ENCODE data around the gene NEDD9.

NEDD9 gene

DNA sequence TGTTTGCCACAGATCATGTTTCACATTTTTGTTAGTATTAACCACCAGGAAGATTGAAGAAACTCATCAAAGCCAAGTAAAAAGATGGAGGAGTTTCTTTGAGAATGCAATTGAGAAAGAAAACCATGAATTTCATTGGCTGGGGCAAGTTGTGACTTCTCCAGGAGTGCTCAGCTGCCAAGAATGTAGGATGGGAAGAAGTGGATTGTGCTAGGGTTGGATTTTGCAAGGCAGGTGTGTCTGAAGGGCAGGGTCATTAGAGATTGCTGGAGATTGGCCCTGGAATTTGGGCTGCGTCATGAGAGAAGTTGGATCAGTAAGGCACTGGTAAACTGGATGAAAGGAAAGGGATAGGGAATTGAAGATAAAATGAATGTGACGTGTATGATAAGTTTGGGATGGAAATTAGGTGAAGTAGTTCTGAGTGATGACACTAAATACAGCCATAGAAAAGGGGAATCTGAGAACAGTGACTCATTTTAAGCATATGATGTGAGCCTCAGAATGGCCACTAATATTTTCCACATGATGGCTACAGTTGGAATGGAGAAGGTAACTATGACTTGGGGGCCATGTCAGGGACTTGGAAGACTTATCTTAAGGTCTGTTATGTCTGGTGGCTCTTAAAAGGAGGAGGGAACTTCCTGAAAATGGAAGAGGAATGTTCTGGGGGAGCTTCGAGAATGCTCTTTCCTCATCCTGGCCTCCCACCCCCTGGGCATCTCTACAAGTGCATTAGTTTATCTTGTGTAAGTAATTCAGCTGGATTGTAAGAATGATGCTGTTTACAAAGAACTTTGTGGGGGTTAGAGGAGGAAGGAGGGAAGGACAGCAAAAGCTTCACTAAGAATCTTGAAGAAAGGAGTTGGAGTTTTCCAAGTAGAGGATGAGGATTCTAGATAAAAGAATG, 93.2 kb downstream of the NEDD9 start:
- DNase-seq = peak; percentile 63

- DNase-seq = no peak
These were observed 95.7 kb downstream of the NEDD9 start for GRCh38 chr6:11136809-11137208.
